HCT116 (cell line): ENCODE measurements around the gene PASD1. TPM values are rescaled to one million over a fixed set of nuclear protein-coding genes. Genes with fewer than 3 reads are reported as not detected.
"Not testable (repeated sequence)": the region's sequence is repeated elsewhere in the genome, so short reads cannot be mapped to it uniquely, and the experiment has no call there.

Experiments
- ATAC-seq: fragments of 200-7000 bp; cut with Tn5 transposase; 2 replicates; pipeline ENCODE4 v1.9.1; 2020; ENCODE audit warnings: mild to moderate bottlenecking, moderate library complexity
- BruUV-seq: library from RNA; stranded (reverse); fragments of 400-500 nt; replicated peaks from 2 replicates; lab custom pipeline; 2021; lab: Mats Ljungman, UMichigan
- CTCF ChIA-PET: fragments of 300-600 bp; sonication (Branson Sonifier 250); formaldehyde crosslinking; loops from one replicate; lab custom pipeline; 2021; ENCODE audit warnings: antibody characterized with exemption; lab: Charles Lee
- POLR2A ChIA-PET: fragments of 300-600, 350-600 bp; sonication (Branson Sonifier 250); formaldehyde crosslinking; loops from one replicate; lab custom pipeline; 2021; ENCODE audit warnings: antibody characterized with exemption; lab: Charles Lee
- RAD21 ChIA-PET, 2 experiments: fragments of 300-600 bp; sonication (Branson Sonifier 250); formaldehyde crosslinking; loops; one replicate each; lab custom pipeline; 2023; ENCODE audit warnings: low total read pairs in 2 of 2; ENCODE audit not compliant: uncharacterized antibody in 2 of 2, unreplicated experiment in 2 of 2, low non-redundant PET in 1 of 2; lab: Charles Lee
- DNase-seq: peaks from one replicate; pipeline ENCODE4 v3.0.0-alpha.2; 2010; ENCODE audit warnings: low read depth, low spot score
- H2AFZ ChIP-seq: fragments of 200-600 bp; shearing (Covaris generic), sonication (generic); 2 replicates; pipeline ENCODE4 v1.6.1; 2017; ENCODE audit warnings: low read depth, mixed run types, mixed read lengths, antibody characterized with exemption, low read length; ENCODE audit not compliant: poor library complexity, severe bottlenecking
- H3K27ac ChIP-seq: 2 replicates; pipeline ENCODE4 v1.5.1; 2012; ENCODE audit warnings: low read depth, low read length
- H3K27me3 ChIP-seq: fragments of 200-600 bp; sonication (generic); 2 replicates; pipeline ENCODE4 v1.6.1; 2016; ENCODE audit warnings: mixed run types, low read length, mixed read lengths; ENCODE audit not compliant: insufficient read depth
- H3K36me3 ChIP-seq, 2 experiments: fragments of 200-500 bp in 1 of 2; fragments of 200-600 bp in 1 of 2; sonication (Bioruptor generic) in 1 of 2; sonication (generic) in 1 of 2; 2 replicates each; pipeline versions ENCODE4 v1.5.1 to v1.6.1; 2014 to 2016; ENCODE audit warnings: low read length in 2 of 2, inconsistent platforms in 1 of 2, mixed read lengths in 1 of 2, mixed run types in 1 of 2; ENCODE audit not compliant: insufficient read depth in 2 of 2, control insufficient read depth in 1 of 2
- H3K4me1 ChIP-seq, 2 experiments: fragments of 200-600 bp in 1 of 2; sonication (generic) in 1 of 2; 2 replicates each; pipeline versions ENCODE4 v1.5.1 to v1.6.1; 2012 to 2017; ENCODE audit warnings: low read length in 2 of 2, inconsistent platforms in 1 of 2, mild to moderate bottlenecking in 1 of 2, mixed read lengths in 1 of 2, mixed run types in 1 of 2, moderate library complexity in 1 of 2; ENCODE audit not compliant: insufficient read depth in 2 of 2, control insufficient read depth in 1 of 2
- H3K4me2 ChIP-seq: fragments of 200-600 bp; sonication (generic); 2 replicates; pipeline ENCODE4 v1.6.1; 2017; ENCODE audit warnings: mixed run types, low read length, mixed read lengths
- H3K4me3 ChIP-seq, 2 experiments: fragments of 200-600 bp in 1 of 2; sonication (generic) in 1 of 2; replicated peaks in 1 of 2; 2 replicates each; pipeline ENCODE4 v1.5.1; 2011 to 2016; ENCODE audit warnings: low read length in 2 of 2, control low read depth in 1 of 2, low read depth in 1 of 2, mild to moderate bottlenecking in 1 of 2, mixed read lengths in 1 of 2, mixed run types in 1 of 2
- H3K79me2 ChIP-seq: fragments of 200-600 bp; sonication (generic); 2 replicates; pipeline ENCODE4 v1.6.1; 2017; ENCODE audit warnings: mild to moderate bottlenecking, mixed run types, low read length, moderate library complexity, mixed read lengths; ENCODE audit not compliant: insufficient read depth
- H3K9ac ChIP-seq: fragments of 200-600 bp; sonication (generic); 2 replicates; pipeline ENCODE4 v1.6.1; 2016; ENCODE audit warnings: low read length, mixed read lengths
- H3K9me2 ChIP-seq: fragments of 200-600 bp; sonication (generic), shearing (Covaris generic); 2 replicates; pipeline ENCODE4 v1.6.1; 2017; ENCODE audit warnings: mixed run types, mild to moderate bottlenecking, moderate library complexity; ENCODE audit not compliant: insufficient read depth
- H3K9me3 ChIP-seq, 2 experiments: fragments of 200-500 bp in 1 of 2; fragments of 200-600 bp in 1 of 2; sonication (Bioruptor generic) in 1 of 2; sonication (generic) in 1 of 2; 2 replicates each; pipeline ENCODE4 v1.6.1; 2014 to 2017; ENCODE audit warnings: low read length in 2 of 2, mixed read lengths in 2 of 2, inconsistent platforms in 1 of 2, low read depth in 1 of 2, mild to moderate bottlenecking in 1 of 2, mixed run types in 1 of 2, moderate library complexity in 1 of 2; ENCODE audit not compliant: control insufficient read depth in 1 of 2, insufficient read depth in 1 of 2
- H4K20me1 ChIP-seq: fragments of 200-600 bp; sonication (generic), shearing (Covaris generic); 2 replicates; pipeline ENCODE4 v1.6.1; 2017; ENCODE audit warnings: mixed run types, mild to moderate bottlenecking, moderate library complexity; ENCODE audit not compliant: insufficient read depth
- CEBPB ChIP-seq: IDR thresholded peaks from 2 replicates; pipeline ENCODE4 v1.6.1; 2012; ENCODE audit warnings: low read depth
- EZH2 ChIP-seq: fragments of 200-600 bp; sonication (generic); IDR thresholded peaks from 2 replicates; pipeline ENCODE4 v1.6.1; 2017; ENCODE audit warnings: antibody characterized with exemption, mixed run types
- FOSL1 ChIP-seq: IDR thresholded peaks from 2 replicates; pipeline ENCODE4 v1.6.1; 2012; ENCODE audit warnings: low read depth
- POLR2A ChIP-seq: IDR thresholded peaks from 2 replicates; pipeline ENCODE4 v1.7.0; 2011; ENCODE audit warnings: borderline replicate concordance; ENCODE audit not compliant: insufficient read depth, insufficient read length; ENCODE audit errors: extremely low read depth
- POLR2AphosphoS5 ChIP-seq: IDR thresholded peaks from 2 replicates; pipeline ENCODE4 v1.6.1; 2011; ENCODE audit warnings: mild to moderate bottlenecking, low read depth, low read length, moderate library complexity
- SIN3A ChIP-seq: IDR thresholded peaks from 2 replicates; pipeline ENCODE4 v1.6.1; 2012; ENCODE audit warnings: low read depth
- SP1 ChIP-seq: IDR thresholded peaks from 2 replicates; pipeline ENCODE4 v1.6.1; 2012; ENCODE audit warnings: low read depth
- ZFX ChIP-seq: fragments of 450-650 bp; IDR thresholded peaks from 2 replicates; pipeline ENCODE4 v1.6.1; 2017
- intact Hi-C: fragments of 100-400 bp; cut with micrococcal nuclease; formaldehyde crosslinking; loops from 2 replicates; pipeline ENCODE4 v1.10.0; 2022
- total RNA-seq: library from RNA; stranded (reverse); gene quantifications from one replicate; pipeline ENCODE4 v1.2.1, GENCODE V29; 2021; ENCODE audit not compliant: unreplicated experiment

Gene PASD1
- total RNA-seq, 1 experiment from 2014 or later = not detected

GRCh38 chrX:151543706-151544105 lies 19.8 kb upstream of the PASD1 start (continued):
- TF ChIP-seq SIN3A (no peak), FOSL1 (no peak), SP1 (no peak), ZFX (no peak), POLR2AphosphoS5 (no peak), POLR2A (no peak), EZH2 (no peak), CEBPB (no peak)

DNA sequence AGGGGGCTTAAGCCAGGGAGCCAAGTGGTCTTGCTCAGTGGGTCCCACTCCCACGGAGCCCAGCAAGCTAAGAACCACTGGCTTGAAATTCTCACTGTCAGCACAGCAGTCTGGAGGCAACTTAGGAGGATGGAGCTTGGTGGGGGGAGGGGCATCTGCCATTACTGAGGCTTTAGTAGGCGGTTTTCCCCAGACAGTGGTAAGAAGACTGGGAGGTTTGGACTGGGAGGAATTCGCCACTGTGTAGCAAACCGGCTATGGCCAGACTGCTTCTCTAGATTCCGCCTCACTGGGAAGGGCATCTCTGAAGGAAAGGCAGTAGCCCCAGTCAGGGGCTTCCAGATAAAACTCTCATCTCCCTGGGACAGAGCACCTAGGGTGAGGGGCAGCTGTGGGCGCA lies 17.2 kb upstream of the PASD1 start:
- CTCF ChIA-PET, BruUV-seq, intact Hi-C loops, H3K27me3 ChIP-seq, H3K4me2 ChIP-seq, RAD21 ChIA-PET, H3K36me3 ChIP-seq, H3K27ac ChIP-seq, DNase-seq, ATAC-seq, POLR2A ChIA-PET, H3K4me3 ChIP-seq, H3K9ac ChIP-seq, H3K4me1 ChIP-seq, H3K79me2 ChIP-seq, H4K20me1 ChIP-seq, H3K9me3 ChIP-seq, H3K9me2 ChIP-seq, H2AFZ ChIP-seq: not testable (repeated sequence)

DNA sequence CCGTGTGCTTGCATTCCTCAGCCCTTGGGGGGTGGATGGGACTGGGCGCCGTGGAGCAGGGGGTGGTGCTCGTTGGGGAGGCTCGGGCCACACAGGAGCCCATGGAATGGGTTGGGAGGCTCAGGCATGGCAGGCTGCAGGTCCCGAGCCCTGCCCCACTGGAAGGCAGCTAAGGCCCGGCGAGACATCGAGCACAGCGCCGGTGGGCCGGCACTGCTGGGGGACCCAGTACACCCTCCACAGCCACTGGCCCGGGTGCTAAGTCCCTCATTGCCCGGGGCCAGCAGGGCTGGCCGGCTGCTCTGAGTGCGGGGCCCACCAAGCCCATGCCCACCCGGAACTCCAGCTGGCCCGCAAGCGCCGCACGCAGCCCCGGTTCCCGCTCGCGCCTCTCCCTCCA lies 12.3 kb upstream of the PASD1 start:
- DNase-seq, H3K4me1 ChIP-seq, BruUV-seq, ATAC-seq, H2AFZ ChIP-seq, H3K9me2 ChIP-seq, POLR2A ChIA-PET, H3K27ac ChIP-seq, H3K4me3 ChIP-seq, intact Hi-C loops, H4K20me1 ChIP-seq, H3K9me3 ChIP-seq, H3K79me2 ChIP-seq, CTCF ChIA-PET, RAD21 ChIA-PET, H3K4me2 ChIP-seq, H3K9ac ChIP-seq, H3K27me3 ChIP-seq, H3K36me3 ChIP-seq: not testable (repeated sequence)
